ENCODE data around the gene MLYCD.
A peak's percentile ranks its signal among the peaks of the same experiment; 100 is the strongest.

MLYCD gene

DNA sequence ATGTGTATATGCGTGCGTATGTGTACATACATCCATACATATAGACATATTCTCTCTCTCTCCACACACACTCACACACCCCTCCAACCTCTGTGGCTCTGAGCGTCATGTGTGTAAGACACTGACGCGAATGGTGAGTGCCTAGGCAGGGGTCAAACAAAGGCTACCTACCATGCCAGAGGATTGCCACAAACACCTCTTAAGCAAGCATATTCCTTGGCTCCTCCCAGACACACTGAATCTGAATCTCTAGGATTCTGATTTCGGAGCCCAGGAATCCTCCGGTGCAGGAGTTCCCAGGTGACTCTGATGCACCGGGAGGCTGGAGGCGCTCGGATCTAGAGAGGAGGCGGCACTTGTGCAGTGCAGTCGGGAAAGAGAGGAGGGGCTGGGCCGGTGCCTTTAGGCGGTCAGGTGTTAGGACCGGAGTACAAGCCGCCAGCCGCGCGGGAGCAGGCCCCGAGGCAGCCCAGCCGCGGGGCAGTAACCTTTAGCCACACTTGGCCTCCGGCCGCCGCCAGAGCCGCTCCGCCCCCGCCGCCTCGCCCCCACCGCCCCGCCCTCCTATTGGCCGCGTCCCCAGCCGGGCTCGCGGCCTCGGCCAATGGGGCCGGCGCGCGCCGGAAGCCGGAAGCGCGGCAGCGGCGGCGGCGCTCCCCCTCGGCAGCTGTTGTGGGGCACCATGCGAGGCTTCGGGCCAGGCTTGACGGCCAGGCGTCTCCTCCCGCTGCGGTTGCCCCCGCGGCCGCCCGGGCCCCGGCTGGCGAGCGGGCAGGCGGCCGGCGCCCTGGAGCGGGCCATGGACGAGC lies at the start of gene MLYCD:
MLYCD (plus strand) TSS at position 653 of the 809 bp plus-strand sequence; CDS start at position 683, 30 bp downstream.
- no peak for DNase-seq

DNA sequence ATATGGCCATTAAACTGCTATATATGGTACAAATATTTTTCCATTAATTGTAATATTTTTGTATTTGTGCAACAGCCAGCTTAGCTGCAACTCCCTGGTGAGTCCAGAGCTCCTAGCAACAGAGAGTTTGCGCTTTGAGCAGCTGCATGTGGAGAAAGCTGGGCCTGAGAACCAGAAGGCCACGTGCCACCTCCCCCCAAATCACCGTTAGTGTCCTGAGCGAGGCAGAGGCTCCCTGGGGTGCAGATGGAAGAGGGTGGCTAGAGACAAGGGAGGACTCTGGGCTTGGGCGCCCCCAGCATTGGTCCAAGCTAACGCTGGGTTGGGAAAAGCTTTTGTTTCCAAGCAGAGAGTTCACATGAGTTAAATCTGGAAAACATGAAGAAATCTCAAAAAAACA lies 49.5 kb upstream of the MLYCD start:
- DNase-seq: no peak

DNA sequence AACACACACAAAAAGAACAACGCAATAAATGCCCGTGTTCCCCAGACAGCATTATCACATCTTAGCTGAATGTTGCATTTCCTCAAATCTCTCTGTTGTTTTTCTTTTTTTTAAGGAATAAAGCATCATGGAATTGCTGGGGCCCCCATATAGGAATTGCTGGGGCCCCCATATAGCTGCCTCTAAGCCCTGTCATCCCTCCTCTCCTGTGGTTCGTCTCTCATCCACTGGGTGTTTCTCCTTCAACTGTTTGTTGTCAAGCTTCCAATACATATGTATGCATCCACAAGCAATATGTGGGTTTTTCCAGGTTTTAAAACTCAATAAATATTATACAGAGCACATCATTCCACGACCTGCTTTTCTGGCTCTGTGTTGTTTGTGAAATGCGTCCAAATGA lies 48.0 kb upstream of the MLYCD start:
- no peak for DNase-seq

DNA sequence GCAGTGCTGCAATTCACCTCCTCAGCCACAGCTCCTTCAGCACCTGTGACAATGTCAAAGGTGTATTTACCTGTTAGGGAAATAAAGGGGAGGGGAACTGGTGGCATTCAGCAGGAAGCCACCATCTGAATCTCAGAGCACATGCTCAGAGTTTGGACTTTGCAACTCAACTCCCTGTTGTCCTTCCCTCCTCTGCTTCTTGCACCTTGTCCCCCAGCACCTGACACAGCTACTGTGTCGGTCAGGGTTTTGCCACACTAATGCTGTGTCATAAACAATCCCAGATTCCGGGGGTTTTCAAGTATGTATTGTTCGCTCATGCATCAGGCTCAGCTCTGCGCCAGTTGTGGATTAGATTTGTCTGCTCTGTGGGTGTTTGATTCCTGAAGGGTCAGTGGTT lies 47.4 kb upstream of the MLYCD start:
- no peak for DNase-seq

DNA sequence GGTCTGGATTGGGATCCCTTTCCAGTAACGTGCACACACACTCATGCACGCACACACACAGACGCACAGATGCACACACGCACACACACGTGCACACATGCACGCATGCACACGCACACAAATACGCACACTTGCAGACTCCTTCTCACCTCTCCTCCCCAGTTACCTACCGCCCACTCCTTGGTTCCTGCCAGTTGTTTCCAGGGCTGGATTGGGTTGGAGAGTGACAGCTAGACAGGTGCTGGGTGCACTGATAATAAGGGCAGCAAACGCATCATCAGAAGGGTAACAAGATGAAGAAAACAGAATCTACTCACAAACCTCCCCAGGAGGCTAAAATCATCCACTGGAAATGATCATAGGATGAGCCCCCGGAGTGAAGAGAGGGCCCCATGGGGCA lies 46.1 kb upstream of the MLYCD start:
- no peak for DNase-seq

DNA sequence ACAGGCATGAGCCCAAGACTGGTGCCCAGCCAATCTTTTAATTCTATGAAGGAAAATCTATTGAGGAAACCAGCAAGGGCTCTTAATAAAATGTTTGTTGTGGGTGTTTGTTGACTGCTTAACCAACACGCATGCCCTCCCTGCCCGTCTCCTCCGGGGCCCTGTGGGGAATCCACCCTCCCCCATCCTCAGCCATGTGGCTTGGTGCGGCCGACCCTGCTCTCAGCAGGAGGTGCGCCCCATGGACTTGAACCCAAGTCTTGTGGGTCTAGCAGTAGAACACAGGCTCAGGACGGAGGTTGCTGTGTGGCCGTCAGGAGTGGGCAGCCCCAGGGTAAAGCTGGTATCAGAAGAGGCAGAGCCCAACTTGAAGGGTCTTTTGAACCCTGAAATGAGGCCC lies 45.1 kb upstream of the MLYCD start:
- no peak for DNase-seq

DNA sequence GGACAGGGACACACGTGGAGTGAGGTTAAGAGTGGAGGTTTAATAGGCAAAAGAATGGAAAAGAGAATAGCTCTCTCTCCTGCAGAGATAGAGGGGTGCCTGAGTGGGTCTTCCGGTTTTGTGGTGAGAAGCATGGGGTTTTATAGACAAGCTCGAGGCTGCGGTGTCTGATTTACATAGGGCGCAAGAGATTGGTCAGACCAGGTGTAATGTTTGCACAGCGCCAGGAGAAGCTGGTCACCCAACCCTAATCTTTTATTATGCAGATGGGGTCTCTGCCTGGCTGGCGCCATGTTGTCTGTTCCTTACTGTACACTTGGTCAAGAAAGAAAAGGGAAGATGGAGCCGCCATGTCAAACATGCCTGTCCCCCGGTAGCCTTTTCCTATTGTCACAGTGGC lies 44.5 kb upstream of the MLYCD start:
- no peak for DNase-seq

DNA sequence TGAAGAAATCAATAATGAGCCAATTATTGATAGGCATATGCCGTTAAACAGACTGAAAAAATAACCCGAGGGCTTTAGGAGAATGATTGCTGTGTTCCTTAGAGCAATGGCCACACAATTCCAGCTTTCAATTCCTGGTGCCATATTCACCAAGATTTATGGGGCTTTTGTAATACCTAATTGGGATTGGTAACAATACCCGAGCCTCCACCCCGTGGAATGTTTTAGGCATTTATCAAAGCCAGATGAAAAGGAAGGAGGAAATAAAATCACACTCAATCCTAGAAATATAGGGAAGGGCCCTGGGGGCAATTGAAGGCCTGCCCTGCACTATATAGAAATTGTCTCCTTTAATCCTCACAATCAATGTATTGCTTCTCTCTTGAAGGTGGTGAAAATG lies 42.1 kb upstream of the MLYCD start:
- DNase-seq: no peak

DNA sequence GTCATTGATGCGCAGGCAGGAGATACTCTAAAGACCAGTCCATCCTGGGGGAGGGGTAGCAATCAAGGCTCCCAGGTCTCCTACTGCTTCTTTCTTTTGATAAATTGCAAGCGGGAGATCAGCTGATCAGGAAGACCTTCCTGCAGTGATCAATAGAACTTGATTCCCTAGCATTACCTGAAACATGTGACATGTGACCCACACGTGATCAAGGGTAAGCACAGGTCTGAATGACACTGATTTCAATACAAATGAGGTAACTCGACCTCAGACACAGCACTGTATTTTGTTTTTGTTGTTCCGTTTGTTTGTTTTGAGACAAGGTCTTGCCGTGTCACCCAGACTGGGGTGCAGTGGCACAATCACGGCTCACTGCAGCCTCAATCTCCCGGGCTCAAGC lies 39.6 kb upstream of the MLYCD start:
- DNase-seq: no peak

DNA sequence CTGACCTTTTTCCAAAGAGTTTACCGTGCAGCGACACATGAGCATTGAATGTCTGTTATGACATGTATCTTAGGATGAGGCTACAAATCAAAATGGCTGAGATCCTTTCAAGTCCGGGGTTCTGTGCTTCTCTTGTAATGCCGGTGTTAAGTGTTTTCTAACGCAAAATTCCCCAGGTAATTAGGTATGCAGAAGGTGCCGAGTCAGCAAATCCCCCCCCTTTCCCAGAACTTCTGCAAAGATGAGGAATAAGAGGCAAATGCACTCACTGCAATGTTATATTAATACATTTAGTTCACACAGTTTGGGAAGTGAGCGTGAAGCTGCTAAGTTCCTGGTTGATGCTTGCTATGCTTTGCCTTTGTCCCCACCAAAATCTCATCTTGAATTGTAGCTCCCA lies 36.3 kb upstream of the MLYCD start:
- DNase-seq: no peak

DNA sequence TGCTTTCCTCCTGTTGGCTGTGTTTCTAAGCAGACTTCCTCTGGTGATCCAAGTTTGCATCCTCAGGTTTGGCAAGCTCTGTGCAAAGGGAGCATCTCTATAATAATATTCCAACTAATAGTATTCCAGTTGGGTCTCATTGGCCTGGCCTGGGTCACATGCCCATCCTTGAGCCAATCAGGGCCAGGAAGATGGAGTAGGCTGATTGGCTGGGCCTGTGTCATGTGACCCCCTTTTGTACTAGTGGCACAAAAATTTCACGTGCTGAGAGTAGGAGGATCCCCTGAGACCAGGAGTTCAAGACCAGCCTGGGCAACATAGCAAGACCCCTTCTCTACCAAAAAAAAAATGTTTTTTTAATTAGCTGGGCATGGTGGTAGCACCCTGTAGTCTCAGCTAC lies 35.2 kb upstream of the MLYCD start:
- no peak for DNase-seq

DNA sequence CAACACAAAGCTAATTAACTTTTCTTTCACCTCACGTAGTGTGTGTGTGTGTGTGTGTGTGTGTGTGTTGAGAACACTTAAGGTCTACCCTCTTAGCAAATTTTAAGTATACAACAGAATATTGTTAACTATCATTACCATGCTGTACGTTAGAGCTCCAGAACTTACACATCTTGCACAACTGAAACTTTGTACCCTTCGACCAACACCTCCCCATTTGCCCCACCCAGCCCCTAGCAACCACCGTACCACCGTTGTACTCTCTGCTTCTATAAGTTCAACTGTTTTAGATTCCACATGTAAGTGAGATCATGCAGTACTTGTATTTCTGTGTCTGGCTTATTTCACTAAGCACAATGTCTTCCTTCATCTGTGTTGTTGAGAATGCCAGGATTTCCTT lies 28.1 kb upstream of the MLYCD start:
- no peak for DNase-seq

DNA sequence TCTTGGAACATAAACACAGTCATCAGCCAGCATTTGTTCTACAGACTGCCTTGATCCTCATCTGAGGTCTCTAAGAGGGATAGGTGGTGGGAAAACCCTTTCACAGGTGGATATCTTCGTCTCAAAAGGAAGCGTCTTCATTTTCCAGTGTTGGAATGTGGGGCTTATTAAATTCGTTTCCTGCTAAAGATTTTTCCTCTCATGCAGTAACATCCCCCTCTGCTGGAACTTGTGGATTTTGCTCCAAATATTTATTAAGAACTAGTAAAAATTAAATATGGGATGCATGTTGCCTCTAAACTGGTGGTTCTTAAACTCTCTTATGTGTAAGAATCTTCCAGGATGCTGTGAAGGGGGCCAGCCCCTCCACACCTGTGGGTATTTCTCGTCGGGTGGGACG lies 20.1 kb upstream of the MLYCD start:
- DNase-seq: peak; percentile 22

DNA sequence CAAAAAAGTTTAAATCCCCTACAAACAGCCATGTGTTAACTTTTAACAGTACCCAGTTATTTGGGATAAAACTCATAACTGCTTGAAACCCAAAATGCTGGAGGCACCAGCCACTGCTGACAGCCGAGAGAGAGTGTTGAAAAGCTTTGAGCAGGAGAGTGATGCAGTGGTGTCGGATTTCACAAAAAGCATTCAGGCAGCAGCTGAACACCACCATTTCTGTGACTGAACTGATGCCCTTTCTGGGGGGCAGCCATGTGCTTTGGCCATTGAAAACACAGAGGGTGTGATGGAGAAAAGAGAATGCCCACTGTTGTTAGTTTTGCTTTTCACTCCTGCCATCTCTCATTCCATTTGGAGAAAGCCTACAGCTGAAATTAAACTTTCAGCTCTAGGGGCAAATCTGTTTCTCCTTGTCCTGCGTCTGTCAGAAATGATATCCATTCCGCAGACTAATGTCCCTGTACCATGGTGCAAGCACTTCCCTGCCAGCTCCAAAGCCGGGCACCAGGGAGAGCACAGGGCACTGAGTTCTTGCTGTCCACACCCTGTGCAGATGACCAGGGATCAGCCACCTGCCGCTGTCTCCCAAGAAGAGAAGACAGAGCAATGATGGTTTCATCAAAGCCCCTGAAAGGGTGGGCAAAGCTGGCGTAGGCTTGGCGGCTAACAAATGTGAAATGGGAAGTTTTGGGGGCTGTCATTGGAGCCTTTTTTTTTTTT lies 16.6 kb upstream of the MLYCD start:
- DNase-seq: no peak

DNA sequence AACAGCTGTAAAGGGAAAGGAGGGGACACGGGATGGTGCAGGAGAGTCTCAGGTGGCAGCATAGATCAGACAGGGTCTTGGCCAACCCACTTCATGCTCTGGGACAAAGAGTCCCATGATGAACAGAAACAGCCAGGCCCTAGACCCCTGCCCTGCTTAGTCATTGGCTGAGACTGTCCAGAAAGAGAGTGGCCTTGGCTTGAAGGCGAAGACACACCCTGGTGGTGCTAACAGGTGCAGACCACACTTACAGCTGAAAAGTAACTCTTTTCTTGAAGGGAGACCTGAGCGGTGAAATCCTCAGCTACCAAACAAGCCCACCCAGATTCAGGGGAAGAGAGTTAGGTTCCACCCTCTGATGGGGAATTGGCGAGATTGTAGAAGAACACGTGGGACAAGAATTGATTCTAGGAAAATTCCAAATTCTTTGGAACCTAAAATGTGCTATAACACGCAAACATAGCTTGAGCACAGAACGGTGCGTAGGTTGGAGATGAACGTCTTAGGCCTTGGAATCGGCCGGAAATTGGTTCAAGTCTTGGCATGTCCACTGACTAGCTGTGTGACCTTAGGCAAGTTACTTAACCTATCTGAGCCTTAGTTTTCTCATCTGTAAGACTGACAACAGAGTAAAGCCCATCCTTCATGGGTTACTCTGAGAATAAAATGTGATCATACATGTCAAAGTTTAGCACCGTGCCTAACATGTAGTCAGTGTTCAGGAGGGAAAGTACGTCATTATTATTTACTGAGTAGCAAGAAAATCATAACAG lies 12.5 kb upstream of the MLYCD start:
- DNase-seq: no peak

DNA sequence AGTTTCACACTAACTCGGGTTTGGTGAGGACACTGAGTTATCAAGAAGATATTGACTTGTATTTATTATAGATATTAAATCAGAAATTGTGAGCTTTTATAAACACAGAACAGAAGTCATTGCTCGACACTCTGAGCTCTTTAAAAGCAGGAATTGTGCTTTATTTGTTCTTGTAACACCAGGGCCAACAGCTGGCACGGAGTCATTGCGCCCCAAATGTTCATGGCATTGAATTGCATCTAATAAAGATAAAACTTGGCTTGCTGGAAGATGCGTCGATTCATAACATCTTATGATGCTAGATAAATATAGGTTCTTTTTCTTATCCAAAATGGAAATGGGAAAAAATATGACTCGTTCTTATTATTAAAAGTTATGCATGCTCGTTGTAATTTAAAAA lies 11.8 kb upstream of the MLYCD start:
- DNase-seq: peak; percentile 9

DNA sequence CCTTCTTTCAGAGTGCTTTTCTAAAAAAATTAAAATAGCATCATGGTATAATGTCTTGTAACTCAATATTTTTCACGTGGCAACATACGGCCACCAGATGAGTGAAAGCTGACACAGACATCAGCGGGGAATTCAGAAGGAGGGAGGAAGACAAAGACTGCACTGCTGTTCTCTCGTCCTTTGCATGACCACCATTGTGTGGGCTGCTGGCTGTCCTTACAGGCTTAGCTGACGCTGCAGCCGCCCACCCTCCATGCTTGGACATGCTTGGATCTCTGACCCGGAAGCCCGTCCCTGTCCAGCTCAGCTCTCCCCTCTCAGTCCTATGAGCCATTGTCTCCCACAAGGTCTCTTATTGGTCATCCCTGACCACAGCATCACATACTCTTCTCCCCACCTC lies 11.4 kb upstream of the MLYCD start:
- DNase-seq: no peak

DNA sequence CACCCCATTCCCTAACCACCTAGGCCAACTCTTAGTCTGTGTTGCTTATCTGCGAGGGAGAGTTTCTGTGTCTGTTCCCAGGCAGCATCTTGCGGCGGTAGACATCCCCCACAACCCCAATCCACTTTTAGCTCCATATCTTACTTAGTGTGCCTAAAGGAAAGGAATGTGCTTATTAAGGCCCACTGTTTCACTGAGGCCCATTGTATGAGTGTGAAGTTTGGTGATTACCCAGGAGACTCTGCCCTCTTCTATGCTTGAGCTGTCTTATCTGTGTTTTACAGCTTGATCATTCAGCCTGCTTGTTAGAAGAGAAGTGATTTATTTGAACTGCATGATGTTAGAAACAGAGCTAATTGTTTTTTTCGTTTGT lies 10.3 kb upstream of the MLYCD start:
- no peak for DNase-seq

DNA sequence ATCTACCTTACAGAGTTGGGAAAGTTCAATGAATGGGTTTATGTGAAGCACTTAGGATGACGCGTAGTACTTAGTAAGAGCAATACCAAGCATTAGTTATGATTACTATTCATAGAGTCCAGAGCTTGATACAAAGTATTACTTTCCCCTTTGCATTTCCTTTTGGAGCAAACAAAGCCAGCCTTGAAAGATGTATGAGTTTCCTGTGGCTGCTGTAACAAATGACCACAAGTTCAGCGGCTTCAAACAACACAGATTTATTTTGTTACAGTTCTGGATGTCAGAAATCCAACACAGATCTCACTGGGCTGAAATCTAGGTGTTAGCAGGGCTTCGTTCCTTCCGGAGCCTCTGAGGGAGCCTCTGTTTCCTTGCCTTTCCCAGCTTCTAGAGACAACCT lies 8.6 kb upstream of the MLYCD start:
- DNase-seq: no peak

DNA sequence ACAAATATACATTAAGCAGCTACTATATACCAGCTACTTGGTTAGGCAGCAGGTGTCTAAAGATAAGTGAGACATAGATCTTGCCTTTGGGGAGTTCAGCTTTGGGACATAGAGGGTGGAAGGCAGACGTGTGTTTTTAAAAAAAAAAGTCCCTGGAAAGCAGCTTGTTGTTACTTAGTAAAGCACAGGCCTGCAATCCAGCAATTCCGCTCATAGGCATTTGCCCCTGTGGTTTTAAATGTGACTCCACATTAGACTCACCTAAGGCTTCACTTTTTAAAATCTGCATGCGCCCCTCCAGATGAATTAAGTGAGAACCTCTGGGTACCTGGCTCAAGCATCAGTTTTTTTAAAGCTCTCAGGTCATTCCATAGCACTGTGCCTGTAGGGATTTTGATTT lies 7.2 kb upstream of the MLYCD start:
- DNase-seq: no peak

DNA sequence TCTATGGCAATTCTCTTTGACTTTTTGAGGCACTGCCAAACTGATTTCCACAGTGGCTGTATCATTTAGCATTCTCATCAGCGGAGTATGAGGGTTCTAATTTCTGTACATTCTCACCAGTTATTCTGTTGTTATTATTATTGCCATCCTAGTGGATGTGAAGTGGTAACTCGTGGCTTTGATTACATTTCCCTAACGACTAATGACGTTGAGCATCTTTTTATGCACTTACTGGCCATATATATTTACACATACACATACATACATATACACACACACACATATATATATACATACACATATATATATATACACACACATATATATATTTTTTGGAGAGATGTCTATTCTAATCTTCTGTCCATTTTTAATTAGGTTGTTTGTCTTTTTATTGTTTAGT lies 3.7 kb upstream of the MLYCD start:
- no peak for DNase-seq

DNA sequence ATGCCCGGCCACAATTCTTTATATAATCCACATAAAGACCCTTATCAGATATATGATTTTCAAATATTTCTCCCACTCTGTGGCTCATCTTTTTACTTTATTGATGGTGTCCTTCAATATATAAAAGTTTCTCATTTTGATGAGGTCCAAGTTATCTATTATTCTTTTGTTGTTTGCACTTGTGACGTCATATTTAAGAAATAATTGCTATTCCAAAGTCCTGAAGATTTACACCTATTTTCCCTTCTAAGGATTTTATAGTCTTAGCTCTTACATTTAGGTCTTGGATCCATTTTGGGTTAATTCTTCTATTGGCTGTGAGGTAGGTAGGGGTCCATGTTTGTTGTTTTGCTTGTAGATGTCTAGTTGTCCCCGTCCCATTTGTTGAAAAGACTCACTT lies 3.0 kb upstream of the MLYCD start:
- no peak for DNase-seq

DNA sequence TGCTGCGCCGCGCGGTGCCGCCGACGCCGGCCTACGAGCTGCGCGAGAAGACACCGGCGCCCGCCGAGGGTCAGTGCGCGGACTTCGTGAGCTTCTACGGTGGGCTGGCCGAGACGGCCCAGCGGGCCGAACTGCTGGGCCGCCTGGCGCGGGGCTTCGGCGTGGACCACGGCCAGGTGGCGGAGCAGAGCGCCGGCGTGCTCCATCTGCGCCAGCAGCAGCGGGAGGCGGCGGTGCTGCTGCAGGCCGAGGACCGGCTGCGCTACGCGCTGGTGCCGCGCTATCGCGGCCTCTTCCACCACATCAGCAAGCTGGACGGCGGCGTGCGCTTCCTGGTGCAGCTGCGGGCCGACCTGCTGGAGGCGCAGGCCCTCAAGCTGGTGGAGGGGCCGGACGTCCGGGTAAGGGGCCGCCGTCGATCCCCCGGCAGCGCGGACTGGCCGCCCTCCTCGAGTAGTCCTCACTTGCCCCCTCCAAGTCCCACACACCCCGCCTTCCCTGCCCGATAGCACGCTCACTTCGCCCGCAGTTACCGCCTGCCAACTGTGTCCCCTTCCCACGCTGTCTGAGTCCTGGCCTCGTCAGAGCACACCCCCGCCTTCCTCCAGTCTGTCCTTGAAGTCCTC lies 470 bp downstream of the MLYCD start:
- DNase-seq: no peak

DNA sequence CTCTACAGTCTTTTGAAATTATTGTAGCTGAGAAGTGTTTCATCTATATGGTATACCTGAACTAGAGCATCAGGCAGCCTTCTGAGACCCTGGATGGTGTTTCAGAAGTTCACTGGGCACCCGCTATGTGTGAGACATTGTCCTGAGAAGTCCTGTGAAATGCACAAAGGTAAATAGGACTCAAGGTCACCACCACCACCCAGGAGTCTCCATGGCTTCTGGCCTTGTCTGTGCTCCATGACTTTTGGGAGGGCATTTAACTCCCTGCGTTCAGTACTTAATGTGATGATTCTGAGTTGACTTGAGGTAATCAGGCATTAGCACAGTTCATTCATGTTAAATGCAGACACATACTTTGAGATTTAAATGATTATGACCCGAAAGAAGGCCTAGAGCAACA lies 1.1 kb downstream of the MLYCD start:
- no peak for DNase-seq
